Transverse colon (tissue), 4 donors: Measurements from ENCODE around the gene TEX11.

Source experiments
- CTCF ChIP-seq, 5 experiments: fragments of 200-600 bp in 3 of 5; fragments of 450-650 bp in 2 of 5; sonication (generic) in 3 of 5; IDR thresholded peaks; 1 replicate in 2 of 5; 2 replicates in 3 of 5; pipeline ENCODE4 v1.5.1; 2016 to 2017; ENCODE audit warnings: antibody characterized with exemption in 5 of 5, inconsistent platforms in 3 of 5, mild to moderate bottlenecking in 2 of 5, moderate library complexity in 1 of 5
- EP300 ChIP-seq: sonication (generic); formaldehyde crosslinking; IDR thresholded peaks from one replicate; pipeline ENCODE4 v1.6.1; 2017; ENCODE audit warnings: antibody characterized with exemption, low read depth
- POLR2A ChIP-seq: fragments of 450-650 bp; IDR thresholded peaks from one replicate; pipeline ENCODE4 v1.6.1; 2016; ENCODE audit warnings: antibody characterized with exemption, mild to moderate bottlenecking, moderate library complexity
- POLR2AphosphoS5 ChIP-seq, 3 donors: sonication (generic); formaldehyde crosslinking; IDR thresholded peaks; one replicate each; pipeline ENCODE4 v1.6.1; 2016; ENCODE audit warnings: antibody characterized with exemption in 3 of 3

GRCh38 chrX:70509078-70509477 is 399.4 kb downstream of the TEX11 start:
- no peak for TF ChIP-seq POLR2A
- TF ChIP-seq CTCF (IDR thresholded peaks at IDR 0.05) = no peak
- TF ChIP-seq POLR2AphosphoS5 (IDR thresholded peaks at IDR 0.05) = no peak
- TF ChIP-seq EP300 = no peak
